Epithelial cell of alveolus of lung (primary cell): ENCODE results near the gene PLCG2. TPM values are rescaled to one million over a fixed set of nuclear protein-coding genes. Genes with fewer than 3 reads are reported as not detected.

Source experiments
- total RNA-seq: library from RNA; depleted of rRNA; stranded (reverse); fragments of >200 nt; gene quantifications from 2 replicates; pipeline ENCODE4 v1.2.1, GENCODE V29; 2015

Gene PLCG2
- 0.56 and 1.3 TPM in 2 replicates for total RNA-seq

DNA sequence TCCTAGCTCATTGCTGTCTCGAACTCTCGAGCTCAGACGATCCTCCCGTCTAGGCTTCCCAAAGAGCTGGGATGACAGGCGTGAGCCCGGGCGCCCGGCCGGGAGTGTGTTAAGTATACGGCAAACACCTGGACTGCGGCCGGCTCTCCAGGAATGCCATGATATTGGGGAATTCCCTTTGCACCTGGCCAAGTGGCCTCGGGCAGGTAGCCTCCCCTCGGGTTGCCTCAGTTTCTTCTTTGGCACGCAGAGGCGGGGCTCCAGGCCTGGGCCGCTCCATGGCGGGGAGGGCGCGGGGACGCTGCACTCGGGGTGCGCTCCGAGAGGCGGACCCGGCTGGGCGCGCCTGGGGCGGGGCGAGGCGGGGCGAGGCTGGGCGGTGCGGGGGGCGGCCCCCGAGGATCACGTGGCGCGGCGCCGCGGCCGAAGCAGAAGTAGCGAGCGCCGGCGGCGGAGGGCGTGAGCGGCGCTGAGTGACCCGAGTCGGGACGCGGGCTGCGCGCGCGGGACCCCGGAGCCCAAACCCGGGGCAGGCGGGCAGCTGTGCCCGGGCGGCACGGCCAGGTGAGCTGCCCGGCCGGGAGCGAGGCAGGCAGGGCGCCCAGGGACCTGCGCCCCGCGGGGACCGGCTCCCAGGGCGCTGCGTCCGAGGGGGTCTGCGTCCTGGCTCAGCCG, at the start of gene PLCG2:
PLCG2 (plus strand) TSS at position 431 of the 675 bp plus-strand sequence. CDS start 6,699 bp downstream, outside the sequence.

DNA sequence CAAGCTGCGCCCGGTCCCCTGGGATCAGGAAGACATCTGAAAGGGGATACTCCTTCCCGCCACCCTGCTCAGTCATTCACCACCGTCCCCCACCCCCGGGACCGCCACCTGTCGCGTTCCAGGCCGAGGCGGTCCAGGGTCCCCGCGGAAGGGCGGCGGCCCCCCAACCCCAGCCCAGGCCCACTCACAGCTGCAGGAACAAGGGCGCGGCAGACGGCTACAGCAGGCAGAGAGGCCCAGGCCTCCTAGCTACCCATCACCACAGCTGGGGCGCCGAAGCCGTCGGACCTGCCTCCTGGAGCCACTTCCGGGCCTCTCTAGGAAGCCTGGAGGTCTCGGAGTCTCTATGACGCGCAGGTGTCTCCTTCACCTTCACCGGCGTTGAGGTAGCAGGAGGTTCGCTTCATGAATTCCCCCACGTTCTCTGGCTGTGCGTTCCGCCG, 232.1 kb downstream of the PLCG2 start, which contains the start of gene SDR42E1:
SDR42E1 (minus strand) TSS at position 272 of the 443 bp plus-strand sequence. CDS start 10,612 bp downstream, outside the sequence.

Other genes starting within 250 kb of the PLCG2 start
- gene SDR42E1, start 232.2 kb downstream of the PLCG2 start, total RNA-seq, result 0.08 and 0.65 TPM in 2 replicates